Endothelial cell (in vitro differentiated cells): ENCODE measurements around the gene KRTAP6-1. TPM values are rescaled to one million over a fixed set of nuclear protein-coding genes. Genes with fewer than 3 reads are reported as not detected.

ENCODE experiments used
- DNase-seq: peaks from one replicate; pipeline ENCODE4 v3.0.0; 2021; ENCODE audit warnings: low spot score
- H3K27ac Mint-ChIP-seq: one replicate; pipeline ENCODE4 v1.8.0; 2021; ENCODE audit warnings: mixed read lengths, inconsistent platforms; ENCODE audit not compliant: unreplicated experiment
- H3K27me3 Mint-ChIP-seq: one replicate; pipeline ENCODE4 v1.8.0; 2021; ENCODE audit warnings: mild to moderate bottlenecking, moderate library complexity, mixed read lengths, inconsistent platforms; ENCODE audit not compliant: unreplicated experiment
- H3K36me3 Mint-ChIP-seq: one replicate; pipeline ENCODE4 v1.8.0; 2021; ENCODE audit warnings: mild to moderate bottlenecking, low read depth, mixed read lengths, inconsistent platforms; ENCODE audit not compliant: unreplicated experiment
- H3K4me1 Mint-ChIP-seq: one replicate; pipeline ENCODE4 v1.8.0; 2021; ENCODE audit warnings: mild to moderate bottlenecking, mixed read lengths, inconsistent platforms; ENCODE audit not compliant: unreplicated experiment
- H3K4me3 Mint-ChIP-seq: one replicate; pipeline ENCODE4 v1.8.0; 2021; ENCODE audit warnings: mild to moderate bottlenecking, mixed read lengths, inconsistent platforms; ENCODE audit not compliant: unreplicated experiment
- H3K9me3 Mint-ChIP-seq: one replicate; pipeline ENCODE4 v1.8.0; 2021; ENCODE audit warnings: mixed read lengths, inconsistent platforms; ENCODE audit not compliant: unreplicated experiment
- total RNA-seq: library from RNA; stranded (reverse); fragmentation: NEBNext Ultra II Directional; extraction: Animal tissue kit (Norgen Biotek cat#: 25700); gene quantifications from one replicate; pipeline ENCODE4 v1.2.1, GENCODE V29; 2021; ENCODE audit not compliant: unreplicated experiment
- TF ChIP-seq, protein P1 (sequence below): fragments of 200-600 bp; sonication (generic); IDR thresholded peaks from one replicate; pipeline ENCODE4 v1.5.0; 2021; ENCODE audit warnings: antibody characterized with exemption; ENCODE audit not compliant: unreplicated experiment

Gene KRTAP6-1
- total RNA-seq, 1 donor from 2014 or later, result not detected

DNA sequence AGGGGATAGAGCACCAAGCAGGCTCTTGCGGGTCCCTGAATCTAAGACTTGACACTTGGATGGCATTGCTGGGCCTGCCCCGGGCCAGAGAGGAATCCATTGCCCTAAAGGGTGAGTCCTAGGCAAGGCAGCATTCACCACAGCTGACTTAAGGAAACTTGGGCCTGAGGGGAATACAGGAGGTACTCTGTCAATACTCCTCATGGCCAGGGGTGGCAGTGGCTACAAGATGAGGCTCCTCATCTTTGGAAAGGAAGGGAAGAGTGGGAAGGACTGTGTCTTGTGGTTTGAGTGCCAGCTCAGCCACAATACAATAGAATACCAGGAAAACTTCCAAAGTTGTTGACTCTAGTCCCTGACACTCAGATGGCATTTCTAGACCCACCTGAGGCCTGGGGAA is 7.8 kb downstream of the KRTAP6-1 start:
- no peak overlapping the region for H3K27ac Mint-ChIP-seq
- peaks cover 3% of the 10 kb centered on the region for H3K27me3 Mint-ChIP-seq
- H3K36me3 Mint-ChIP-seq, result no peaks in the 10 kb centered on the region
- no peak for DNase-seq
- H3K9me3 Mint-ChIP-seq, result no peaks in the 10 kb centered on the region
- H3K4me3 Mint-ChIP-seq, result no peak overlapping the region
- H3K4me1 Mint-ChIP-seq, result no peaks in the 10 kb centered on the region
- TF ChIP-seq, protein P1, sequence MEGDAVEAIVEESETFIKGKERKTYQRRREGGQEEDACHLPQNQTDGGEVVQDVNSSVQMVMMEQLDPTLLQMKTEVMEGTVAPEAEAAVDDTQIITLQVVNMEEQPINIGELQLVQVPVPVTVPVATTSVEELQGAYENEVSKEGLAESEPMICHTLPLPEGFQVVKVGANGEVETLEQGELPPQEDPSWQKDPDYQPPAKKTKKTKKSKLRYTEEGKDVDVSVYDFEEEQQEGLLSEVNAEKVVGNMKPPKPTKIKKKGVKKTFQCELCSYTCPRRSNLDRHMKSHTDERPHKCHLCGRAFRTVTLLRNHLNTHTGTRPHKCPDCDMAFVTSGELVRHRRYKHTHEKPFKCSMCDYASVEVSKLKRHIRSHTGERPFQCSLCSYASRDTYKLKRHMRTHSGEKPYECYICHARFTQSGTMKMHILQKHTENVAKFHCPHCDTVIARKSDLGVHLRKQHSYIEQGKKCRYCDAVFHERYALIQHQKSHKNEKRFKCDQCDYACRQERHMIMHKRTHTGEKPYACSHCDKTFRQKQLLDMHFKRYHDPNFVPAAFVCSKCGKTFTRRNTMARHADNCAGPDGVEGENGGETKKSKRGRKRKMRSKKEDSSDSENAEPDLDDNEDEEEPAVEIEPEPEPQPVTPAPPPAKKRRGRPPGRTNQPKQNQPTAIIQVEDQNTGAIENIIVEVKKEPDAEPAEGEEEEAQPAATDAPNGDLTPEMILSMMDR, result no peak

DNA sequence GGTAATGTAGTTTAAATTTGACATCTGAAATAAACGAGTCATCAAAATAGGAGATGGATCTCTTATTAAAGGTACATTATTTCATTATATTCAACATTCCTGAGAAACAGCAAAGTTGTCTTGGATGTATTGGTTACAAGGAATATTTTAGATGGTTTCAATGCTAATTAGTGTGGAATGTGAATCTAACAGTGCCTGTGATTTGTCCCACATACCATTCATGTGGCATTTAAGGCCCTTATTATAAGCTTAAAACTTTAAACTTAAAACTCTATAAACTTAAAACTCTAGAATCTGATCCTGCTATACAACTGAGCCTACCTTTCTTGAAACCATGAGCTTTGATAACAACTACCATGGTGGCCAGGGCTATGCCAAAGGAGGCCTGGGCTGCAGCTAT is 12.9 kb downstream of the KRTAP6-1 start, which contains the start of gene KRTAP22-1:
Gene KRTAP22-1 (plus strand): TSS at position 301 of the 400 bp plus-strand sequence.
- no peak for DNase-seq
- Mint-ChIP-seq H3K4me1 (no peaks in the 10 kb centered on the region), H3K27me3 (peaks cover 3% of the 10 kb centered on the region), H3K9me3 (no peaks in the 10 kb centered on the region), H3K27ac (no peak within 1 kb of the TSS), H3K4me3 (no peak within 1 kb of the TSS), H3K36me3 (no peaks in the 10 kb centered on the region)
- TF ChIP-seq, protein P1, result no peak

DNA sequence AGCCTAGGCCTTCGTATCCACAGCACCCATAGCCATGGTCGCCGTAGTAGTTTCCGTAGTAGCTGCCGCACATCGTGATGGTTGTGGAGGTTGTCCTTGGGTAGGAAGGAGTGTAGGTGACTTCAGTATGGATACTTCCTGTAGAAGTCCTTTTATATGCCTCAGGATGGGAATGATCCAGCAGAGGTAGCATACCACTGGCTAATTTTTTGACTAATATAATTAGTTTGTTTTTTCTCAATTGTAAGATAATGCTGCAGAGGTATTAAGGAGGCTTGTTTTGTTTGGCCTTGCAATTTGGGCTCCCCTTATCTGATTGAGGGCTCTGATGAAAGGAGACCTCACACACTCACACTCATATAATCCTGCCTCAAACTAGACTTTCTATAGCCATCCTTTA is 14.9 kb downstream of the KRTAP6-1 start, which contains the start of gene KRTAP6-2:
Gene KRTAP6-2 (minus strand): TSS at position 101 of the 400 bp plus-strand sequence. CDS start 28 bp downstream, at position 73.
- no peak for DNase-seq
- H3K27ac Mint-ChIP-seq, result no peak within 1 kb of the TSS
- no peaks in the 10 kb centered on the region for H3K36me3 Mint-ChIP-seq
- TF ChIP-seq, protein P1, result no peak
- no peaks in the 10 kb centered on the region for H3K9me3 Mint-ChIP-seq
- no peaks in the 10 kb centered on the region for H3K4me1 Mint-ChIP-seq
- no peak within 1 kb of the TSS for H3K4me3 Mint-ChIP-seq
- H3K27me3 Mint-ChIP-seq, result peaks cover 3% of the 10 kb centered on the region

DNA sequence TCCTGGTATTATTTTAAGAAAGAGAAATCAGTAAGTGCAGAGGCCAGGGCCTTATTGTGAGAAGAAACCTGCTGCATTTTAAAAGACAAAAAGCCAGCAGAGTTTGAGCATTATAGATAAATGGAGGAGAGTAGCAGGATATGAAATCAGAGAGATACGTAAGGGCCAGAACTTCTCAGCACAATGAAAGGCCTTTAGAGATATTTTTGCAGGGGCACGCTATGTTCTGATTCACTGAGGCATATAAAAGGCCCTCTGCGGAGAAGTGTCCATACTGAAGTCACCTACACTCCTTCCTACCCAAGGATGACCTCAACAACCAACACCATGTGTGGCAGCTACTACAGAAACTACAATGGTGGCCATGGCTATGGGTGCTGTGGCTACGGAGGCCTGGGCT is 21.6 kb downstream of the KRTAP6-1 start, which contains the start of gene KRTAP6-3:
Gene KRTAP6-3 (plus strand): TSS at position 301 of the 400 bp plus-strand sequence. CDS start 6 bp downstream, at position 307.
- Mint-ChIP-seq H3K4me1 (no peaks in the 10 kb centered on the region), H3K36me3 (no peaks in the 10 kb centered on the region), H3K27ac (no peak within 1 kb of the TSS), H3K9me3 (no peaks in the 10 kb centered on the region), H3K27me3 (no peaks in the 10 kb centered on the region), H3K4me3 (no peak within 1 kb of the TSS)
- TF ChIP-seq, protein P1, result no peak
- no peak for DNase-seq

DNA sequence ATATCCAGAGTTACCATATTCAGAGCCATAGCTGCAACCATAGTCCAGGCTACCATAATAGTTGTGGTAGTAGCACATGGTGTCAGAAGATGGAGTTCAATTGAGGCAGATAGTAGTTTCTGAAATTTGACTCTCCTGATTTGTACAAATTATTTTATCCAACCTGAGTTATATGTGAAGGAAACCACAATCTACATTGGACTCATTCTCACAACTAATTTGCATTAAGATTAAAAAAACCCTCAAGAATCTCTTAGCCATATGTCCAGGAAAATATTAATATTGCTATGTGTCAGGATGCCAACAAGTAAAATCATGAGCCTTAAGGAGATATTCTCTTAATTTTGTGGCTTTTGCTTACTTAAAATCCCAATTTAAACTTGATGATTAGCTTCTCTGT is 23.4 kb downstream of the KRTAP6-1 start, which contains the start of gene KRTAP22-2:
Gene KRTAP22-2 (minus strand): TSS at position 101 of the 400 bp plus-strand sequence.
- Mint-ChIP-seq H3K27me3 (no peaks in the 10 kb centered on the region), H3K9me3 (no peaks in the 10 kb centered on the region), H3K27ac (no peak within 1 kb of the TSS), H3K4me3 (no peak within 1 kb of the TSS), H3K36me3 (no peaks in the 10 kb centered on the region), H3K4me1 (no peaks in the 10 kb centered on the region)
- TF ChIP-seq, protein P1, result no peak
- no peak for DNase-seq
